H1 (cell line): ENCODE data around the gene PSTK. TPM values are rescaled to one million over a fixed set of nuclear protein-coding genes. Genes with fewer than 3 reads are reported as not detected.

Experiments used
- CTCF ChIA-PET: fragments of 300-600 bp; sonication (Branson Sonifier 250); formaldehyde crosslinking; loops from one replicate; lab custom pipeline; 2021; ENCODE audit not compliant: partially characterized antibody; lab: Charles Lee
- POLR2A ChIA-PET: fragments of 300-600 bp; sonication (Branson Sonifier 250); formaldehyde crosslinking; loops from one replicate; lab custom pipeline; 2021; ENCODE audit warnings: inconsistent platforms; ENCODE audit not compliant: partially characterized antibody; lab: Charles Lee
- DNase-seq, 2 experiments: peaks; one replicate each; pipeline versions ENCODE4 v3.0.0 to v3.0.0-alpha.2; 2010 to 2022; ENCODE audit warnings: low spot score in 2 of 2, low read depth in 1 of 2, mixed read lengths in 1 of 2
- FAIRE-seq: peaks from 2 replicates; lab custom pipeline; 2011; peaks lifted over from hg19 to GRCh38; lab: Jason Lieb, UNC
- H2AFZ ChIP-seq: 2 replicates; pipeline ENCODE4 v1.8.1; 2012; ENCODE audit warnings: low read length, inconsistent platforms
- H2AK5ac ChIP-seq: 2 replicates; pipeline ENCODE4 v1.6.1; 2013; ENCODE audit warnings: low read depth, low read length
- H2BK120ac ChIP-seq: replicated peaks from 2 replicates; pipeline ENCODE3; 2013; ENCODE audit warnings: low read depth, low read length, inconsistent platforms
- H2BK12ac ChIP-seq: 2 replicates; pipeline ENCODE4 v1.6.1; 2013; ENCODE audit warnings: low read depth, low read length
- H2BK15ac ChIP-seq: 2 replicates; pipeline ENCODE4 v1.6.1; 2013; ENCODE audit warnings: low read length
- H2BK20ac ChIP-seq: 2 replicates; pipeline ENCODE4 v1.6.1; 2013; ENCODE audit warnings: low read length
- H2BK5ac ChIP-seq: 2 replicates; pipeline ENCODE4 v1.6.1; 2013; ENCODE audit warnings: low read depth, low read length
- H3K14ac ChIP-seq: 2 replicates; pipeline ENCODE4 v1.6.1; 2013; ENCODE audit warnings: inconsistent platforms; ENCODE audit not compliant: insufficient read length
- H3K18ac ChIP-seq: 2 replicates; pipeline ENCODE4 v1.6.1; 2013; ENCODE audit warnings: low read length; ENCODE audit errors: extremely low read depth
- H3K23ac ChIP-seq: 2 replicates; pipeline ENCODE4 v1.6.1; 2013; ENCODE audit warnings: inconsistent platforms; ENCODE audit not compliant: insufficient read length
- H3K23me2 ChIP-seq: 2 replicates; pipeline ENCODE4 v1.6.1; 2013; ENCODE audit warnings: low read depth, low read length
- H3K27ac ChIP-seq: 2 replicates; pipeline ENCODE4 v1.6.1; 2011; ENCODE audit warnings: low read depth, low read length, inconsistent platforms
- H3K27me3 ChIP-seq, 4 experiments: replicated peaks in 1 of 4; 1 replicate in 1 of 4; 2 replicates in 3 of 4; pipeline versions ENCODE4 v1.6.1 to v1.8.1; 2011 to 2013; ENCODE audit warnings: low read length in 3 of 4, mild to moderate bottlenecking in 3 of 4, inconsistent platforms in 2 of 4, mixed read lengths in 2 of 4, moderate library complexity in 1 of 4; ENCODE audit not compliant: control insufficient read depth in 3 of 4, insufficient read depth in 3 of 4; ENCODE audit errors: extremely low read depth in 1 of 4
- H3K36me3 ChIP-seq, 4 experiments: 2 replicates each; pipeline versions ENCODE4 v1.6.1 to v1.8.1; 2011 to 2013; ENCODE audit warnings: mild to moderate bottlenecking in 4 of 4, low read length in 3 of 4, moderate library complexity in 2 of 4, control low read depth in 1 of 4, inconsistent platforms in 1 of 4; ENCODE audit not compliant: insufficient read depth in 4 of 4, control insufficient read depth in 2 of 4
- H3K4ac ChIP-seq: replicated peaks from 2 replicates; pipeline ENCODE3; 2013; ENCODE audit warnings: low read length, low read depth, mixed read lengths, inconsistent platforms; ENCODE audit not compliant: insufficient read length
- H3K4me1 ChIP-seq, 4 experiments: replicated peaks in 1 of 4; 1 replicate in 1 of 4; 2 replicates in 3 of 4; pipeline versions ENCODE4 v1.6.1 to v1.8.1; 2011 to 2013; ENCODE audit warnings: low read length in 3 of 4, inconsistent platforms in 2 of 4, mixed read lengths in 1 of 4; ENCODE audit not compliant: insufficient read depth in 4 of 4, control insufficient read depth in 3 of 4
- H3K4me2 ChIP-seq, 2 experiments: 2 replicates each; pipeline versions ENCODE4 v1.6.1 to v1.8.1; 2011 to 2013; ENCODE audit warnings: low read depth in 2 of 2, low read length in 2 of 2, control low read depth in 1 of 2, inconsistent platforms in 1 of 2, mild to moderate bottlenecking in 1 of 2; ENCODE audit not compliant: insufficient read depth in 1 of 2
- H3K4me3 ChIP-seq, 4 experiments: fragments of 200-600, 300-600 bp in 1 of 4; sonication (generic), shearing (Covaris generic), sonication (Bioruptor Twin) in 1 of 4; 2 replicates each; pipeline versions ENCODE4 v1.5.1 to v1.8.1; 2011 to 2016; ENCODE audit warnings: low read length in 4 of 4, low read depth in 3 of 4, control low read depth in 2 of 4, inconsistent platforms in 2 of 4, mild to moderate bottlenecking in 2 of 4, mixed read lengths in 1 of 4, moderate library complexity in 1 of 4; ENCODE audit not compliant: insufficient read depth in 2 of 4; ENCODE audit errors: extremely low read depth in 1 of 4
- H3K56ac ChIP-seq: replicated peaks from 2 replicates; pipeline ENCODE3; 2013; ENCODE audit warnings: low read depth, mild to moderate bottlenecking, mixed read lengths, low read length, inconsistent platforms; ENCODE audit not compliant: insufficient read length
- H3K79me1 ChIP-seq: 2 replicates; pipeline ENCODE4 v1.6.1; 2013; ENCODE audit warnings: low read depth, low read length, control low read depth
- H3K79me2 ChIP-seq, 2 experiments: 2 replicates each; pipeline versions ENCODE4 v1.6.1 to v1.8.1; 2012 to 2013; ENCODE audit warnings: low read length in 2 of 2, mild to moderate bottlenecking in 2 of 2, inconsistent platforms in 1 of 2; ENCODE audit not compliant: insufficient read depth in 2 of 2, control insufficient read depth in 1 of 2
- H3K9ac ChIP-seq, 4 experiments: replicated peaks in 1 of 4; 1 replicate in 1 of 4; 2 replicates in 3 of 4; pipeline versions ENCODE4 v1.6.1 to v1.8.1; 2011 to 2013; ENCODE audit warnings: low read depth in 3 of 4, low read length in 3 of 4, control low read depth in 2 of 4, mild to moderate bottlenecking in 2 of 4, moderate library complexity in 2 of 4, inconsistent platforms in 1 of 4; ENCODE audit errors: extremely low read depth in 1 of 4
- H3K9me3 ChIP-seq, 2 experiments: 2 replicates each; pipeline versions ENCODE4 v1.6.1 to v1.8.1; 2012 to 2013; ENCODE audit warnings: mild to moderate bottlenecking in 2 of 2, moderate library complexity in 2 of 2, control low read depth in 1 of 2, inconsistent platforms in 1 of 2, low read depth in 1 of 2, low read length in 1 of 2, mixed read lengths in 1 of 2; ENCODE audit not compliant: insufficient read depth in 2 of 2
- H4K20me1 ChIP-seq, 2 experiments: replicated peaks in 1 of 2; 2 replicates each; pipeline versions ENCODE3 to v1.8.1; 2011 to 2013; ENCODE audit warnings: inconsistent platforms in 2 of 2, low read length in 2 of 2, mild to moderate bottlenecking in 1 of 2; ENCODE audit not compliant: insufficient read depth in 2 of 2, control insufficient read depth in 1 of 2
- H4K5ac ChIP-seq: 2 replicates; pipeline ENCODE4 v1.6.1; 2013; ENCODE audit warnings: low read length, low read depth, mixed read lengths, inconsistent platforms; ENCODE audit not compliant: insufficient read length
- H4K8ac ChIP-seq: 2 replicates; pipeline ENCODE4 v1.8.0; 2013; ENCODE audit warnings: mild to moderate bottlenecking, moderate library complexity, low read length, inconsistent platforms; ENCODE audit not compliant: insufficient read depth; ENCODE audit errors: extremely low read depth
- H4K91ac ChIP-seq: replicated peaks from 2 replicates; pipeline ENCODE3; 2013; ENCODE audit warnings: low read length, mixed read lengths, inconsistent platforms; ENCODE audit not compliant: insufficient read length
- WGBS, 2 experiments: shearing (Covaris generic) in 1 of 2; methylation state at CpG; one replicate each; pipeline versions ENCODE4 v1.1.6 to v1.1.7; 2013 to 2015; ENCODE audit warnings: low lambda C conversion rate in 2 of 2, mixed read lengths in 2 of 2, inconsistent platforms in 1 of 2, low coverage in 1 of 2, missing lambda C conversion rate in 1 of 2; ENCODE audit not compliant: insufficient replicate concordance in 2 of 2, insufficient coverage in 1 of 2, insufficient read length in 1 of 2; ENCODE audit errors: extremely low coverage in 1 of 2, missing lambda C conversion rate in 1 of 2; 5-methylcytosine and 5-hydroxymethylcytosine counted together
- polyA plus RNA-seq, 7 experiments: library from polyadenylated mRNA; depleted of rRNA in 3 of 7; stranded (reverse) in 5 of 7; unstranded in 2 of 7; fragments of >200 nt in 5 of 7; fragments of 200-250 nt in 2 of 7; gene quantifications; 1 replicate in 5 of 7; 2 replicates in 1 of 7; 4 replicates in 1 of 7; pipeline versions ENCODE4 v1.2.1 to v1.2.3, GENCODE V29; 2011 to 2013; ENCODE audit warnings: missing spikeins in 2 of 7, mixed read lengths in 2 of 7
- total RNA-seq: library from RNA; stranded (reverse); fragmentation: NEBNext Ultra II Directional; extraction: Animal tissue kit (Norgen Biotek cat#: 25700); gene quantifications from 2 replicates; pipeline ENCODE4 v1.2.1, GENCODE V29; 2021

Gene PSTK
- total and polyA plus RNA-seq, 2 of the 8 experiments (the other 6 are each of a cell fraction or from before 2014, with no cell fraction given) = 4.4 to 6.6 TPM

DNA sequence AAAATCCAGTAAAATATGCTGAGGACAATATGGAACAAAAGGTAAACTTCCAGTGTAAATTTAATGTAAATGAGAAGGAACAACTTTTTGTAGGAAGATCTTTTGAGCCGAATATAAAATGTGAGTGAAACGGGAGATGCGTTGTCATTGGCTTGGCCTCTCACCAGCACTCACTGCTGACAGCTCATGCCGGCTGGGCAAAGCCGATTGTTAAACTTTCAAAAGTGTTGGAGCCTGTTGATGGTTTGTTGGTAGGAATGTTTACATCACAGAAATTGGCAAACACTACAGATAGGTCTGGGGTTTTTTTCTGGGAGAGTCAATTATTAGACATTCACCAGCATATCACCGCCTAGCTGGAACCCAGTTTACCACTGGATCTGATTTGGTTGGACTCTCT lies 6.1 kb downstream of the PSTK start:
- Histone ChIP-seq H3K27ac (no peak overlapping the region), H3K56ac (no peak overlapping the region), H2AK5ac (no peak overlapping the region), H3K27me3 (no peaks in the 10 kb centered on the region), H4K20me1 (no peaks in the 10 kb centered on the region), H2BK20ac (no peak overlapping the region), H2BK120ac (no peak overlapping the region), H2BK5ac (no peak overlapping the region), H3K9me3 (no peaks in the 10 kb centered on the region), H3K18ac (no peak overlapping the region), H3K79me2 (no peaks in the 10 kb centered on the region), H3K9ac (no peak overlapping the region), H4K91ac (no peak overlapping the region), H3K14ac (no peak overlapping the region), H3K4ac (no peak overlapping the region), H4K5ac (no peak overlapping the region), H2AFZ (no peak overlapping the region), H3K4me1 (no peaks in the 10 kb centered on the region), H3K4me2 (no peak overlapping the region), H3K23me2 (no peaks in the 10 kb centered on the region), H2BK15ac (no peak overlapping the region), H3K79me1 (no peaks in the 10 kb centered on the region), H4K8ac (no peak overlapping the region), H2BK12ac (no peak overlapping the region), H3K36me3 (peaks cover 0 to 7% (median 2%) of the 10 kb centered on the region in 4 experiments; a peak in 2 of 8 replicates), H3K4me3 (no peak overlapping the region), H3K23ac (no peak overlapping the region)
- POLR2A ChIA-PET = interaction anchor here (1.3 kb wide), 1 partner anchor 13 kb away, joined by 3 read pairs; no protein-coding TSS in a partner anchor
- FAIRE-seq (no peak), DNase-seq (no peak)
- WGBS, 2 experiments = 93% methylated on average over 6 of the region's 6 CpGs; no CpG with 5 or more reads in 1 of the 2 experiments
- CTCF ChIA-PET = no interaction called here
